ENCODE measurements around the gene PDE9A.

Gene PDE9A

GRCh38 chr21:42748620-42749176, 95.3 kb downstream of the PDE9A start:
- H3K9me3 ChIP-seq (ENCODE audit: control insufficient read depth, insufficient read depth, low read length), result no peaks in the 10 kb centered on the region
- H3K36me3 ChIP-seq (ENCODE audit: insufficient read depth, low read length), result no peaks in the 10 kb centered on the region
- H3K4me1 ChIP-seq (ENCODE audit: insufficient read depth, low read length), result 0 out of 2 replicates have a peak, but pooled peaks cover 2% of the 10 kb centered on the region
- H3K9ac ChIP-seq (ENCODE audit: low read depth, low read length), result no peak overlapping the region

- 0 out of 2 replicates have a peak, but pooled peaks cover 2% of the 10 kb centered on the region for H3K4me1 ChIP-seq (ENCODE audit: insufficient read depth, low read length)
- H3K36me3 ChIP-seq (ENCODE audit: insufficient read depth, low read length), result no peaks in the 10 kb centered on the region
- no peak overlapping the region for H3K9ac ChIP-seq (ENCODE audit: low read depth, low read length)
- no peaks in the 10 kb centered on the region for H3K9me3 ChIP-seq (ENCODE audit: control insufficient read depth, insufficient read depth, low read length)
Observed at GRCh38 chr21:42750737-42751530, 97.5 kb downstream of the PDE9A start.

- 0 out of 2 replicates have a peak, but pooled peaks cover 2% of the 10 kb centered on the region for H3K4me1 ChIP-seq (ENCODE audit: insufficient read depth, low read length)
- H3K9me3 ChIP-seq (ENCODE audit: control insufficient read depth, insufficient read depth, low read length), result no peaks in the 10 kb centered on the region
- no peak overlapping the region for H3K9ac ChIP-seq (ENCODE audit: low read depth, low read length)
- no peaks in the 10 kb centered on the region for H3K36me3 ChIP-seq (ENCODE audit: insufficient read depth, low read length)
Observed at GRCh38 chr21:42751866-42752265, 98.4 kb downstream of the PDE9A start.

- Histone ChIP-seq H3K9ac (ENCODE audit: low read depth, low read length) (no peak overlapping the region), H3K36me3 (ENCODE audit: insufficient read depth, low read length) (no peaks in the 10 kb centered on the region), H3K9me3 (ENCODE audit: control insufficient read depth, insufficient read depth, low read length) (no peaks in the 10 kb centered on the region), H3K4me1 (ENCODE audit: insufficient read depth, low read length) (no peaks in the 10 kb centered on the region)
Observed at GRCh38 chr21:42753804-42754203, 100.4 kb downstream of the PDE9A start.

GRCh38 chr21:42754270-42754933, 101.0 kb downstream of the PDE9A start:
- no peak overlapping the region for H3K9ac ChIP-seq (ENCODE audit: low read depth, low read length)
- no peaks in the 10 kb centered on the region for H3K9me3 ChIP-seq (ENCODE audit: control insufficient read depth, insufficient read depth, low read length)
- no peaks in the 10 kb centered on the region for H3K36me3 ChIP-seq (ENCODE audit: insufficient read depth, low read length)
- no peaks in the 10 kb centered on the region for H3K4me1 ChIP-seq (ENCODE audit: insufficient read depth, low read length)

- Histone ChIP-seq H3K9me3 (ENCODE audit: control insufficient read depth, insufficient read depth, low read length) (no peaks in the 10 kb centered on the region), H3K4me1 (ENCODE audit: insufficient read depth, low read length) (no peaks in the 10 kb centered on the region), H3K36me3 (ENCODE audit: insufficient read depth, low read length) (no peaks in the 10 kb centered on the region), H3K9ac (ENCODE audit: low read depth, low read length) (no peak overlapping the region)
Observed at GRCh38 chr21:42755031-42755665, 101.7 kb downstream of the PDE9A start.

- H3K36me3 ChIP-seq (ENCODE audit: insufficient read depth, low read length), result no peaks in the 10 kb centered on the region
- H3K4me1 ChIP-seq (ENCODE audit: insufficient read depth, low read length), result no peaks in the 10 kb centered on the region
Observed at GRCh38 chr21:42755766-42756579, 102.6 kb downstream of the PDE9A start.

GRCh38 chr21:42756580-42757250, 103.3 kb downstream of the PDE9A start:
- Histone ChIP-seq H3K4me1 (ENCODE audit: insufficient read depth, low read length) (no peaks in the 10 kb centered on the region), H3K9ac (ENCODE audit: low read depth, low read length) (no peak overlapping the region), H3K36me3 (ENCODE audit: insufficient read depth, low read length) (no peaks in the 10 kb centered on the region), H3K9me3 (ENCODE audit: control insufficient read depth, insufficient read depth, low read length) (no peaks in the 10 kb centered on the region)

More at GRCh38 chr21:42755766-42756579, 102.6 kb downstream of the PDE9A start:
- no peaks in the 10 kb centered on the region for H3K9me3 ChIP-seq (ENCODE audit: control insufficient read depth, insufficient read depth, low read length)
- no peak overlapping the region for H3K9ac ChIP-seq (ENCODE audit: low read depth, low read length)

GRCh38 chr21:42757422-42757821, 104.0 kb downstream of the PDE9A start:
- H3K9ac ChIP-seq (ENCODE audit: low read depth, low read length), result no peak overlapping the region
- H3K9me3 ChIP-seq (ENCODE audit: control insufficient read depth, insufficient read depth, low read length), result no peaks in the 10 kb centered on the region
- no peaks in the 10 kb centered on the region for H3K4me1 ChIP-seq (ENCODE audit: insufficient read depth, low read length)
- no peaks in the 10 kb centered on the region for H3K36me3 ChIP-seq (ENCODE audit: insufficient read depth, low read length)

- Histone ChIP-seq H3K4me1 (ENCODE audit: insufficient read depth, low read length) (no peaks in the 10 kb centered on the region), H3K9ac (ENCODE audit: low read depth, low read length) (no peak overlapping the region), H3K36me3 (ENCODE audit: insufficient read depth, low read length) (no peaks in the 10 kb centered on the region), H3K9me3 (ENCODE audit: control insufficient read depth, insufficient read depth, low read length) (no peaks in the 10 kb centered on the region)
Observed at GRCh38 chr21:42757826-42758655, 104.6 kb downstream of the PDE9A start.

GRCh38 chr21:42758721-42759593, 105.5 kb downstream of the PDE9A start:
- no peaks in the 10 kb centered on the region; the same call in 1 of the 2 replicates for H3K36me3 ChIP-seq (ENCODE audit: insufficient read depth, low read length)
- no peak overlapping the region for H3K9ac ChIP-seq (ENCODE audit: low read depth, low read length)
- H3K4me1 ChIP-seq (ENCODE audit: insufficient read depth, low read length), result no peaks in the 10 kb centered on the region
- H3K9me3 ChIP-seq (ENCODE audit: control insufficient read depth, insufficient read depth, low read length), result no peaks in the 10 kb centered on the region

- H3K9ac ChIP-seq (ENCODE audit: low read depth, low read length), result no peak overlapping the region
Observed at GRCh38 chr21:42759594-42759927, 106.1 kb downstream of the PDE9A start.

More at GRCh38 chr21:42759594-42759927, 106.1 kb downstream of the PDE9A start:
- no peaks in the 10 kb centered on the region; the same call in none of the 2 replicates for H3K36me3 ChIP-seq (ENCODE audit: insufficient read depth, low read length)
- no peaks in the 10 kb centered on the region for H3K9me3 ChIP-seq (ENCODE audit: control insufficient read depth, insufficient read depth, low read length)
- H3K4me1 ChIP-seq (ENCODE audit: insufficient read depth, low read length), result no peaks in the 10 kb centered on the region

Measured in ES-I3 (cell line).